Measurements from ENCODE around the gene MLLT3.

Gene MLLT3

DNA sequence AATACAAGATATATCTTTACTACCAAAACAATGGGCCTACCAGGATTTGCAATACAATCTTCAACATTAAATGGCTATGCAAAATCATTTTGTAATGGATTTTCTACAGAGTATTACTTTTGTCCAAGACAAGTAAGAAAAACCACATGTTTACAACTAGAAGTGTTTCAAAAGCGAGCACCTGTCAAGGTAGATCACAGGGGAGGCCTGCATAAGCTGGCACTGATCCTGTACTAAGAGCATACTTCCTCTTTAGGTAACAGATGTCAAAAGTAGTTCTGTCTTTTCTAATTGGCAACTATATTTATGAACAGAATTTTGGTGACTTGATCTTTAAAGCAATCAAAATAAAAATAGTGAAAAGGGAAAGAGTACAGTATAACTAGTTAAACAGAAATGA is 249.0 kb downstream of the MLLT3 start:
- no peak for DNase-seq

DNA sequence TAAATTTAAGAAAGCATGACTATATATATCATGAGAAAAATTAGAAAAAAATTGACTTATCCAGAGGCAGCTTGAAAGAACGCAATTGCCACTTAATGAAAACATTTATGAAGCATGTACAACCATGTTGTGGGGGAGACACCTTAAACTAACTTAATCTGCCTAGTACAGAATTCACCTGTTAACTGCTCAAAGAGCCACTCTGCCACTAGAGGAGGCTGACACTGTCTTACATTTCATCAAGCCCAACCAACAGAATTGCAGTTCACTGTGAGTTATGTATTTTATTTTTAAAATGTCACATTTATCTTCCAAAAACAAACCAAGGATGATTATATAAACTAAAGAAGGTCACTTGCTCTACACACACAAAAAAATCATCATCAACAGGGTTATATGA is 252.9 kb downstream of the MLLT3 start:
- no peak for DNase-seq

GRCh38 chr9:20367855-20368254 is 254.4 kb downstream of the MLLT3 start:
- no peak for DNase-seq

DNA sequence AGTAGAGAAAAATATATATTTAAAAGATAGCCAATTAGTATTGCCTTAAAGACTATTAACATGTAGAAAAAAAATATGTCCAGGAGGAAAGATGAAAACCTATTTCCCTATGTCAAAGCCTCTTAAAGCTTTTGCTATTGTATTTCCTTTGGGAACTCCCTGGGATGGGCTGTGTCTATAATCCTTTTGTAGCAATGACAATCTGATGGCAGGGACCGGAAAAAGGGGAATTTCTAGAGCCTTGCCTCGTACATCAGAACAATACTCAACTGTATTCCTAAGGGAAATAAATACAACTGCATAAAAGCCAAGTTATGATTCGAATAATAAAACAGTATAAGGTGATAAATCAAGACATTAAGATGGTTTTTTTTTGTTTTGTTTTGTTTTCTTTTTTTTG is 257.3 kb downstream of the MLLT3 start:
- DNase-seq: no peak

DNA sequence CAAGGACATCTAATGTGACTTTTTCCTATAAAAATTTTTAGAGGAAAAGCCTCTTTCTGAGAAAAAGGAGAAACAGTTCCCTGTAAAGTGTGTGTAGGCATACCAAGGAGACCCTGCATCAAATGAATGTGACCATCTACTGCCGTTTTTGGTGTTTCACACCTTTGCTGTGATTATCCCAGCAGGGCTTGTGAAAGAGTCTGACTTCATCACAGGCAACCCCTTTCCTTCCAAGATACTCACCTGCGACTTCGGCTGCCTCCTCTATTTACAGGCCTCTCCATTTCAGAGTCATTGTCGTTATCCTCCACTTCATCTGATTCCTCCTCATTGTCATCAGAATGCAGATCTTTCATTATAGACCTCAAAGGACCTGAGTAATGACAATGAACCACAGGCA is 259.1 kb downstream of the MLLT3 start:
- DNase-seq: no peak

DNA sequence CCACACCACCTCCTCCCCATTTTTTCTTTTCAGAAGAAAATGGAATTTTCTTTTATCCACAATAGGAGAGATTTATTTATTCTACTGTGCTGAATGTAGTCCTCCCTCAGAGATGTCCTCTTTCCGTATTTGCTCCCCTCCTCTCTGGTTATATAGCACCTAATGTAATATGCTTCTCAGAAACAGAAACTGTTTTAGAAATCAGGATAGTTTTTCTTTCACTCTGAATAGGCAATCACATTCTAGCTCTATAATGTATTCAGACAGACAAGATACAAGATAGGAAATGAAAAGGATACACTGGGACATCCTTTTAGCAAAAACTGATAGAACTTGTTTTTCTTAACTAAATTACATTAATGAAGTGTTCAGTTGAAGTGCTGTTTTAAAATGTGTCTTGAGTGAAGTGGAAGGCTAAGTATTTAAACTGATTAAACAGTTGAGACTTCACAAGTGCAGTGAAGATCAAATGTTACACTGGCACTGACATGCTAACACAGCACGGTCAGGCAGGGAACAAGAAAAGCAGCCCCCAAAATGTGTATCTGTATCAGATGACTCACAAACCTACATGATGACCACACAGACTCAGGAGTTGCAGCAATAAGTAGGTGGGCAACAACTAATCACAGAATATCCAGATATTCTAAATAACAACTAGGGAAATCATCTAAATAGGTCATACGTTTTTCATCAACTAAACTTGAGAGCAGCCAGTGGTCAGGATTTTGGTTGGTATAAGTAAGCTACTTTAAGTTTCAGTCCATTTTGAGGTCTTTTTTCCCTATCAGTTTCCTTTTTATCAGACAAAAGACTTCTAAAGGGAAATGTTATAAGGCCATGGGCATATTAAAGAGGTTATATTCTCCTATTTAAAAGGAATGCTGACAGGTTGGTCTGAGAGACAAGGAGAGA is 260.4 kb downstream of the MLLT3 start:
- no peak for DNase-seq

DNA sequence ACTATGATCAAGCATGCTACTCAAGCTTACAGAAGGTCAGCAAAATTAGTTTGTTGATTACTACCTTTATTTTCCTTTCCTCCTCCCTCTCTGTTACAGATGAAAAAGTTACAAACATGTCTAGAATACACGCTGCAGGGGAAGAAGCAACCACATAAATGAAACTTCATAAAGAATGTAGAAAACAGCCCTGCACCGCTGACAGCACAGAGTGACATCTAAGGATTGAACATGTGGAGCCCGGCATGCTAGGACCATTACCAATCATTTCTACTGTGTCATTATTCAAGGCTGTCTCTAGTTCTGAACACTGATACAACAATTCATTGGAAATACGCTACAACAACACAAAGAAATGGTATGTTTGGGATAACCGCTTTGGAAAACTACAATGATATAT is 261.1 kb downstream of the MLLT3 start:
- DNase-seq: no peak

DNA sequence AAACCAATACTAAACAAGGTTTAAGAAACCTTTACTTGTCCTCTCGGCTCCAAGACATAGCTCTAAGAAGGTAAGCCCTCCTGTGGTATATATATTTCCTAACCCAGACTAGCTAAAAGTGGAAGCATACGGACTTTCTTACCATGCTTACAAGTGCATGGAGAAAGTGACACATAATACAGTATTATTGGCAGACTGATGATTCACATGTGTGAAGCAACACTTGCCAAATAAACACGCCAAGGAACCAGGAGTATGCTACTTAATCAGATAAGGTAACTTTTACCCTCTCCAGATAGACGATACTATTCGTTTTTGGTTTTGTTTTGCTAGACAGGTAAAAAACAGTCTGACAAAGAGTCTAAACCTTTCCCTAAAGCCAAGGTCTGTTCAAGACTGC is 264.1 kb downstream of the MLLT3 start:
- DNase-seq: no peak

DNA sequence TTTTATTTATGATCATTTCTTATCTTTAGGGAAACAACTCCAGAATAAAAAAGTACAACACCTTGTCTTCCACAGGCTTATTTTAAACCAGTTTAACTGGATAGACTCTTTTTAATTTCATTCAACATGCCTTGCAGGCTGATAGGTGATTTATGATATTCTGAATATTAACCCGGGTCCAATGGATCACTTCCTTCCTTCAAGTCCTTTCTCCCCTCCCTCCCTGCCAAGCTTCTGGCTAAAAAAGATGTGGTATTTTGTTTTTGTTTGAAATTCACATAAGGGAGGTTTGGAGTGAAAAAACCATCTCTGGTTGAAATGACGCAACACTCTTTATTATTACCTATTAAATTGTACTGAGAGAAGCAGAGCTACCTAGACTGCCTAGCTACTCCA is 265.3 kb downstream of the MLLT3 start:
- DNase-seq: no peak

- peak; percentile 6 to 15 for DNase-seq
Measured at GRCh38 chr9:20356403-20357036, 265.8 kb downstream of the MLLT3 start.

DNA sequence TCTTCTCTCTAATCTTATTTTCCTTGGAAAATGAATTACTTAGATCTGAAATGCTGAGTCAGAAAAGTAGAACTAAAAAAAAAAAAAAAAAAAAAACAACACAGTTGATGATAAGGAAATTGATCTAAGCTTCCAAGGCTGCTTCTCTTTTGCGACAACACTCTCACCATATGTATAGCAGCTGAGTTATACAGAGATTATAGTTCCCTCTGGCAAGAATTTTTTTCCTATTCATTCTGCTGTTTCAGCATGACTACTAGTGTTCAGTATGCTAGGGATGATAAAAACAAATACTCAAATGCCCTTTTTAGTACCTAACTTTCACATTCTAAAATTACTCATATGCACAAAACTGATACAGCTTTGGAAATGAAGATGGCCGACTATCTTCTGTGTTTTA is 267.3 kb downstream of the MLLT3 start:
- DNase-seq: no peak

GRCh38 chr9:20353931-20354652 is 268.2 kb downstream of the MLLT3 start:
- no peak for DNase-seq

DNA sequence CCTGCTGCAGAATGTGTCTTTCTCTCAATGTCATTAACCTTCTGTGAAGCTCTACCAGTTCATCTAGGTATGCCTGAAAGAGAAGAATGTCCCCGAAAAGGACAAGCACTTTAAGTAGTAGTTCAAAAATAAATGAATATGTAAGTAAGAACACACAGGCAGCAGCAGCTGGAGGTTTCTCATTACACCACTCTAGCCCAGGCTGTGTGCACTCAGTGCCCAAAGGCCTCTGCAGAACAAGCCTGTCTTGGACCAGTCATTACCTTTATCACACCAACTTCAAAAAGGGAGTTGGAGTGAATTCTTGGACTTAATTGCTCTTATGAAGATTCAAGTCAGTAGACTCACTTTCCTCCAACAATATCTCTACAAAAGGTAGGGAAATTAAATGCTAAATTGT is 268.8 kb downstream of the MLLT3 start:
- no peak for DNase-seq

DNA sequence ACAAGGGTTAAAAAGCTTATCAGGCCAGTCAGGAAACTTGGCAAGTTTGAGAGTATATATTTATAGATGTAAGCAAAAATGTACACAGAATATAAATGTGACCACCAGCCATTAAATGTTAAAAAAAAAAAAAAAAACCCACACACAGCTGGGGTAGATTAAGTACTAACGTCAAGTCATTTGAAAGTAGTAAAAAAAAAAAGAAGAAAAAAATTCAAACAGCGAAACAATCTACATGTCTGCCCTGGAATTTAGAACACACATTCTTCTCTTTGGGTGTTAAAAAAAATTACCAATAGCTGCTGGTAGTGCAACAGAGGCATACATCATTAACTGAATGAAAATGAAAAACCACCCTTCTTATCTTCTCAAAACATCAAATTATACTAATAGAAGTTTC is 269.7 kb downstream of the MLLT3 start:
- no peak for DNase-seq

- no peak for DNase-seq
Measured at GRCh38 chr9:20351715-20352114, 270.6 kb downstream of the MLLT3 start.

- DNase-seq: no peak
Measured at GRCh38 chr9:20349568-20349967, 272.7 kb downstream of the MLLT3 start.

- no peak for DNase-seq
Measured at GRCh38 chr9:20343325-20343724, 279.0 kb downstream of the MLLT3 start.

DNA sequence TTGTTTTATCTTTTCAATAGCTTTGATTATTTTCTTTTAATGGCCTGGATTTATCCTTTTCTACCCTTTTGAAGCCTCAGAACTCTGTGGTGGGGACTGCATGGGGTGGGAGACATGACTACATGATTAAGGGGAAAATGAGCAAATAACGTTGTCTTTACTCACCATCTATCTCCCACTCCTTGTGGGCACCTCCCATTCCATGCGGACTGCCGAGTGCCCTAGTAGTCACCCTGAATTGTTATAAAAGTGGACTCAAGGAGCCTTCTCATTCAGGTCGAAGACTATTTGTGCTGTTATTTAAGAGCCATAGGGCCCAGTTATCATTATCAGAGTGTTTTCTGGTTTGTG is 281.8 kb downstream of the MLLT3 start:
- DNase-seq: no peak

- DNase-seq: no peak
Measured at GRCh38 chr9:20335668-20336332, 286.5 kb downstream of the MLLT3 start.

- DNase-seq: no peak
Measured at GRCh38 chr9:20333991-20334390, 288.3 kb downstream of the MLLT3 start.

DNA sequence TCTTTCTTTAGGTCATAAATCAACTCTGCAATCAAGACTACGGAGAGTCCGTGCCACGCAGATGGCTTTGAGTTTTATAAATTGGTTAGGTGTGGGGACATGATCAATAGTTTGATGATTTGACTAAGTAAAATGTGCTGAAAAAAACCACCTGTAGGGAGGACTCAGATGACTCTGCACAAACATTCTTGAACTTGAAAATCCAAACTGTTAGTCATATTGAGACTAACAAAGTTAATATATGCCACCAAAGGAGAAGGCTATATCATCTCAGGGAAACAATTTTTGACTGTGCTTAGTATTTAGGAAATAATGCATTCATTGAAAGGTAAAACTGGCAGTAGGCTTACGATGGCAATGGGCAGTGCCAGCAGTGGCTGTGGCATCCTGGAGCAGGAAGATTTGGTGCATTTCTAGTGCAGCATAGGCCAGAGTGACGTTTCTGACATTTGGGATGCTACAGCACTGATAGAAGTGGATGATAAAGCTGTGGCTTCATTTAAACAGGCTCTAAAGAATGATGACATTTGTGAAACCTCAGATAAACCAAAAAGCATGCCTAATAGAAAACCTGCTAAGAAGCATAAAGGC is 291.1 kb downstream of the MLLT3 start:
- DNase-seq: no peak

- DNase-seq: no peak
Measured at GRCh38 chr9:20330688-20331087, 291.6 kb downstream of the MLLT3 start.

DNA sequence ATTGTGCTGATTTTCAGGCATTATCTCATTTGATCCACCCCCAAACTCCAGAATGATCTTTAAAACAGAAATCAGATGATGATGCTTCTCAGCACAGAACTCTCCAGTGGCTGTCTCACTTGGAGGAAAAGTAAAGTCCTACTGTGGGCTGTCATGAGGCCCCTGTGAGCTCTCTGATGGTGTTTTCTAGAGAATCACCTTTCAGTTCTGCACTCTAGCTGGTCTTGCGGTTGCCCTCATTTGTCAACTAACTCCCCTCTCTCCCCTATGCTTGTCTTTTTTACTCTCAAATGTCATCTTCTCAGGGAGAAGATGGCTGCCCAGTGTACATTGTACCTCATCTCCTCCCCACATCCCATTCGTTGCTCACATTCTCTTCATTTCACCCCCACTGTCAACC is 295.8 kb downstream of the MLLT3 start:
- DNase-seq: no peak
